GM19351 (cell line): Measurements from ENCODE around the gene NPC2.
A peak's percentile ranks its signal among the peaks of the same experiment; 100 is the strongest.
"Not testable (repeated sequence)": the region's sequence is repeated elsewhere in the genome, so short reads cannot be mapped to it uniquely, and the experiment has no call there.

Experiments
- ATAC-seq: cut with Tn5 transposase; IDR thresholded peaks from one replicate; pipeline ENCODE4 v1.9.1; 2021; ENCODE audit warnings: mild to moderate bottlenecking, moderate library complexity; ENCODE audit not compliant: unreplicated experiment

NPC2 gene

GRCh38 chr14:74492776-74493342 lies at the start of gene NPC2:
NPC2 (minus strand) TSS chr14:74493305; CDS start chr14:74493274, 31 bp downstream.
- peak; percentile 3 for ATAC-seq

- no peak for ATAC-seq
These were observed 49.1 kb upstream of the NPC2 start for GRCh38 chr14:74542056-74542685.

GRCh38 chr14:74541225-74541624 lies 48.1 kb upstream of the NPC2 start:
- ATAC-seq, result no peak

- ATAC-seq, result no peak
These were observed 46.4 kb upstream of the NPC2 start for GRCh38 chr14:74539503-74539902.

- no peak for ATAC-seq
These were observed 45.6 kb upstream of the NPC2 start for GRCh38 chr14:74538411-74539391.

GRCh38 chr14:74536336-74536735 lies 43.2 kb upstream of the NPC2 start:
- not testable (repeated sequence) for ATAC-seq

- ATAC-seq, result no peak
These were observed 42.7 kb upstream of the NPC2 start for GRCh38 chr14:74535756-74536325.

GRCh38 chr14:74533576-74533975 lies 40.5 kb upstream of the NPC2 start:
- ATAC-seq, result no peak

GRCh38 chr14:74532246-74532645 lies 39.1 kb upstream of the NPC2 start:
- ATAC-seq, result no peak

- no peak for ATAC-seq
These were observed 38.4 kb upstream of the NPC2 start for GRCh38 chr14:74531467-74531866.

GRCh38 chr14:74531006-74531405 lies 37.9 kb upstream of the NPC2 start:
- ATAC-seq, result no peak

- no peak for ATAC-seq
These were observed 35.8 kb upstream of the NPC2 start for GRCh38 chr14:74528886-74529285.

- ATAC-seq, result no peak
These were observed 35.3 kb upstream of the NPC2 start for GRCh38 chr14:74528406-74528805.

- ATAC-seq, result no peak
These were observed 34.7 kb upstream of the NPC2 start for GRCh38 chr14:74527736-74528280.

GRCh38 chr14:74526854-74527585 lies 33.9 kb upstream of the NPC2 start:
- ATAC-seq, result no peak

- no peak for ATAC-seq
These were observed 32.3 kb upstream of the NPC2 start for GRCh38 chr14:74525361-74525851.

- ATAC-seq, result no peak
These were observed 31.7 kb upstream of the NPC2 start for GRCh38 chr14:74524812-74525135.

GRCh38 chr14:74524076-74524811 lies 31.1 kb upstream of the NPC2 start:
- ATAC-seq, result no peak

GRCh38 chr14:74522740-74523139 lies 29.6 kb upstream of the NPC2 start:
- no peak for ATAC-seq

- no peak for ATAC-seq
These were observed 28.7 kb upstream of the NPC2 start for GRCh38 chr14:74521756-74522155.
